CD4-positive, alpha-beta T cell treated with Interleukin-15 for 4 hours (primary cell): ENCODE results near the gene CXCL10.
"Not testable (repeated sequence)": the region's sequence is repeated elsewhere in the genome, so short reads cannot be mapped to it uniquely, and the experiment has no call there.

Experiments
- DNase-seq: peaks from one replicate; pipeline ENCODE4 v3.0.0-alpha.2; 2020; ENCODE audit warnings: low spot score

Gene CXCL10

DNA sequence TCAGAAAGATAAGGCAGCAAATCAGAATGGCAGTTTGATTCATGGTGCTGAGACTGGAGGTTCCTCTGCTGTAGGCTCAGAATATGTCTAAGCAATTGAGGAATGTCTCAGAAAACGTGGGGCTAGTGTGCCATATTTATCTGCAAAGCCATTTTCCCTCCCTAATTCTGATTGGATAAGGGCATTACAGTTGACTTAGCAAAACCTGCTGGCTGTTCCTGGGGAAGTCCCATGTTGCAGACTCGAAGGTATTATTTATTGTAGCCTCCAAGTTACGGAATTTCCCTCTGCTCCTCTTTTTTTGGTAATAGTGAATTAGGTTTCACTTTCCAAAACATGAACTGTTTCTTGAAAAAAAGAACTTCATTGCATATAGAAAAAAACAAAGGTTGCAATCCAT lies at the start of gene CXCL10:
TSS of gene CXCL10 (minus strand) at position 109 of the 400 bp plus-strand sequence. CDS start at position 43, 66 bp downstream.
- DNase-seq, result peak; percentile 12

DNA sequence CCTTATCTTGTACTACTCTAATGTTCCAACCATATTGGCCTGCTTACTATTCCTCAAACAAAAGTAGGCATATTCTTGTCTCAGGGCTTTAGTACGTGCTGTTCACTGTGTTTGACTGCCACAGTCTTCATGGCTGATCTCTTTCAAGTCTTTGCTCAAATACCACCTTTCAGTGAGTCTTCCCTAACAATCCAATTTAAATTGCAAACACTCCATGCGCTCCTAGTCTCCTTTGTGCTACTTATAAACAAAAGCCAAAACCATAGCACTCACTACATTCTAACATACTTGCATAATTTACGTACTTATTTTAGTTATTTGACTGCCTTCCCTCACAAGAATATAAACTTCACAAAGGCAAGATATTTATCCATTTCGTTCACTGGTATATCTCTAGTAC lies 49.5 kb upstream of the CXCL10 start:
- DNase-seq, result no peak

DNA sequence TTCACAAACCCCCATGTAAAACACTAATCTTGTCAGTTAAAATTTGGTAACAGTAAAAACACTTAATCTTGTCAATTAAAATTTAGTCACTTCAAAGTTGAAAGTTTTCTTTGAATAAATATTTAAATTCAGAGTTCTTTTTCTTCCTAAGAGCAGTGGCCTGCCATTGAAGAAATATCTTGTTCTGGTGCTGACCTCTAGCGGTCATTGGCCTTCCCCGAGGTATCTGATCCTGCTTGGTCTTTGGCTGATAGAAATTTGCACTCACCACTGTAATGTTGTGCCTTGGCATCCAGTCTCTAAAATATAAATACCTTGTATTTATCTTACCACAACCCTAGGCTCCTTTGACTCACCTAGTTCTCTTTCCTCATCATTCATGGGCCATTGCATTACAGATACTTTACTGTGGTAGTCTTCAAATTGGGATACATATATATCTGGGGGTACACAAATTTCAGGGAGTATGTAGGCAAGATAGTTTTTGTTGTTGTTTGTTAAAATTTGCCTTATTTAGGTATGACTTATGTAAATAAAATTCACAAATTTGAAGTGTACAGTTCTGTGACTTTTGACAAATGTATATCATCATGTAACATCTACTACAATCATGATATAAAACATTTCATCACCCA lies 44.5 kb upstream of the CXCL10 start:
- peak; percentile 72 for DNase-seq

DNA sequence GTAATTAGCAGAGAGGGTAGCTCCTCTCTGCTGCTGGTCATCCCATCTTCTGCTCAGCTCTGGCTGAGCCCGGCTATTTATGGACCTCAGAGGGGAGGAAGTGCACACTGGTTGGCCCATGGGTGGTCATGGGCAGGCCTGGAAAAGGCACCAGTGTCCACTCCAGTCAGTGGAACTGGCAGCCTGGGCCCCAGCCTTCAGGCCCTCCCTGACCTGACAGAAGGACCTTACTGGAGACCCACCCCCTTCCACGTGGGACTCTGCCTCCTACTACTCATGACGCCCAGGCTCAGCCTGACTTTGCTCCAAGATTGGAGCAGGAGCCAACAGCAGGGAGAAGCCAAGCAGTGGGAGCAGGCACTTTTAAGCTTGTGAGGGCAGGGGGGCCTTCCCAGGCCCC lies 43.2 kb upstream of the CXCL10 start:
- DNase-seq, result no peak

DNA sequence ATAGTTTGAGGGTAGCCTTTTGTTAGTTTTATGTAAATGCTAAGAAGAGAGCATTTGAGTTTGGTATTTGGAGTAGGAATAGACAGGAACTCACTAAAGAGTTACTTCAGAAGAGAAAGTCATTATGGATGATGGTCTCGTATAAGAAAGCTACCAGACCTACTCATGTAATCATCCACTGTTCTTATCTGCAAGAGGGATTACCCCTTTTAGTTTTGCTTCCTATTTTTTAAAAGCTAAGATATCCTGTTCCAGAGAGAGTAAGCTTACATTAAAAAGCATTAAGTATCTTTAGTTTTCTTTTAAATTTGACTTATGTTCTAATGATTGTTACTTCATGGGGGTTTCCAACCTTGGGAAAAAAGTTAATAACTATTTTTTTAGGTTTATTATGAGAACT lies 38.7 kb upstream of the CXCL10 start:
- DNase-seq, result no peak

DNA sequence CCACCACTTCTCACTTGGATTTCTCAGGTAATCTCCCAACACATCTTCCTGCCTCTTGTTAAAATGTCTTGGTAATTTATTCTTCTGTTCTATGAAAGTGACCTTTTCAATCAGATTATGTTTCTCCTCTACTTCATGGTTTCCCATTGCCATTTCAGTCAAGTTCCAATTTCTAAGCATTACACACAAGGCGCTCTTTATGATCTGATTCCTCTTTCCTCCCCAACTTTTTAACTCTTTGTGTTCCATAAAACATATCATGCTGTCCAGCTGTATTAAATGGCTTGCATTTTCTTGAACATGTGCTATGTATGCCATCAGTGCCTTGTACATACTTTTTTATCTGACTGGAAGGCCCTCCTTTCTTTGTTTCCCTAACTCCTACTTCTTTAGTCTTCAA lies 38.1 kb upstream of the CXCL10 start:
- DNase-seq, result no peak

DNA sequence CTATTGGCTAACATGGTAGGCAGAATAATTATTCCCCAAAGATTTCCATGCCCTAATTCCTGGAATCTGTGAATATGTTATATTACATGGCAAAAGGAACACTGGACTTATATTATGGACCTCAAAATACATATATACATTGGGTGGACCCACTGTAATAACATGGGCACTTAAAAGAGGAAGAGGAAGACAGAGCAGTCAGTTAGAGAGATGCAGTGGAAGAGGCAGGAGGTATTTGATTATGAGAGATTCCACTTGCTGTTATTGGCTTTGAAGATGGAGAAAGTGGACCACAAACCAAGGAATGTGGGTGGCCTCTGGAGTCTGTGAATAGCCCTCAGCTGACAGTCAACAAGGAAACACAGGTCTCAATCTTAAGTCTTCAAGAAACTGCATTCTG lies 37.2 kb upstream of the CXCL10 start:
- no peak for DNase-seq

DNA sequence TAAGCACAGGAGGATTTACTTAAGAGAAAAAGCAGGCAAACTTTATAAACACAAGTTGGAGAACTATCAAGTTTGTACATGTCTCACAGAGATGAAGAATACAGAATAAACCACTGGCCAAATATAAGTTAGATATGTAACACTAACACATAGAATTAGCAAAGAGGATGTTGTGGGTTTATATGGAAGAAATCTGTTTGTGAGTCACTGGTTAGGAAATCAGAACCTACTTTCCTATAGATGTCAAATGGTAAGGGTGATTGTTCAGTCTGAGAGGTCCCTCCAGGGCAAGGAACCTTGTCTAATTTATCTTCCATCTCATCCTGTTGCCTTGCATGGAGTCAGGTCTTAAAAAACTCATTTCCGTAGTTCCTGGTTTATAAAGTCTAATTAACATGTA lies 36.5 kb upstream of the CXCL10 start:
- no peak for DNase-seq

DNA sequence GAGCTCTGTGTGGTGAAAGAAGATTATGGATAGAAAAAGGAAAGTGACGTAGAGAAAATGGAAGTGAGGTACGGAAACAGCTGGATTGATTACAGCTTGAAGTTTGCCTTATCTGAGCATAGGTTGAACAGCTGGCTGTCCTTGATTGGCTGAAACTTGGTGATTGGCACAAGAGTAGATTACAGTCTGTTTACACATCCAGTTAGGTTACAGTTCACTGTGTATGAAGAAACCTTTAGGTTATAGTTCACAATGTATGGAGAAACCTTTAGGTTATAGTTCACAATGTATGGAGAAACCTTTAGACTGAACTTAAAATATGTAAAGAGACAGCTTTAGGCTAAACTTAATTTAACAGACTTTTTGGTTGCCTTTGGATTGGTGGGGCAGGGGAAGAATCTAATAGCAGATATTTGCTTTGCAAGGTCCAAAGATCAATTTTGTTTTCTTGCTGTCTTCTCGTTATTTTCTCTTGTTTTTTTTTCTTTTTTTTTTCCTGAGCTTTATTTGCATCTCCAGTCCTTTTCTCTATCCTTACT lies 35.7 kb upstream of the CXCL10 start:
- no peak for DNase-seq

DNA sequence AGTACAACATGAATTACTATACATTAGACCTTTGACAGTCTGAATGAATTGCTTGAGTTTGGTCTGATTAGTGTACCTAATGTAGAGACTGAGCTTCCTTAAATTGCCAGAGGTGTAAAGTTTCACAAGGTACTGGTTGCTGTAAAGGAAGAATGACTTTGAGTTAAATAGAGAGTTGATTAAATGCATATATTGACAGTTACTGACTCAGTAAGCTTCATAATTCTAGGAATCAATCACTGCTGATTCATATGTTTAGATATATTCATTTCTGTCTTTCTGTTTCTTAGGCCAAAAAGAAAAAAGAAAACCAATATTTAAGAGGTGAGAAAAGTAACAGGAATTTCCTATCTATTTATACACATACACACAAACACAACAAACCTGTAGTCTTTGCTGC lies 35.0 kb upstream of the CXCL10 start:
- no peak for DNase-seq

DNA sequence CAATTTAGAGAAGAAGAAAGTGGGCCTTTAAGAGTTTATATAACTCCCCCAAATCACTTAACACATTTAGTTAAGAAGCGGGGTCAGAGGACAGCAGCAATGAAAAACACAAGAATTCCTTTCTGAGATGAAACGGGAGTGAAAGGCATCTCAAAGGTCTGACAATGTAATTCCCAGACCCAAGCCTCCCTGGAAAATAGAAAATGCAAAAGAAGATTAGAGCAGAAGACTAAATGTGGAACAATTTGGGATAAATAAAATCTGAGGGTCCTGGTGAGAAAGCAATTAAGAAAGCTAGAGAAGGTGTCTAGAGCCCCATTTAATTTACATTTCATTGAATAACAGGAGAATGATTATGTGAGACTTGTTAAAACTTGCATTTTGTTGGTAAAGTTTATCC lies 32.1 kb upstream of the CXCL10 start:
- no peak for DNase-seq

DNA sequence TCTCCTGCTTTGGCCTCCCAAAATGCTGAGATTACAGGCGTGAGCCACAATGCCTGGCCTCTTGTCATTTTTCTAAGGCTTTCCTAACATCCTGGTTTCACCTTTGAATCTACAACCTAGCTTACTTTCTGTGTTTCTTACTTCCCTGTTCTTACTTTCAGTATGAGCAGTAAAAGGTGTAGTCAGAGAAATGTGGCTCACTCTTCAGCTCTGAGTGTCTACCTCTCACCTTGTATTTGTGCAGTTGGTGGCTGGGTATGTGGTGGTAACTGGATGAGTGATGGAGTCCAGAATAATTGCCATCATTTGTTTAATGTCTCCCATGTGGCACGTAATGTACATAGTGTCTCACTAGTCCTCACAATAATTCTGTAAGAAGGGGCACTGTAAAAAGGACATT lies 31.7 kb upstream of the CXCL10 start:
- no peak for DNase-seq

DNA sequence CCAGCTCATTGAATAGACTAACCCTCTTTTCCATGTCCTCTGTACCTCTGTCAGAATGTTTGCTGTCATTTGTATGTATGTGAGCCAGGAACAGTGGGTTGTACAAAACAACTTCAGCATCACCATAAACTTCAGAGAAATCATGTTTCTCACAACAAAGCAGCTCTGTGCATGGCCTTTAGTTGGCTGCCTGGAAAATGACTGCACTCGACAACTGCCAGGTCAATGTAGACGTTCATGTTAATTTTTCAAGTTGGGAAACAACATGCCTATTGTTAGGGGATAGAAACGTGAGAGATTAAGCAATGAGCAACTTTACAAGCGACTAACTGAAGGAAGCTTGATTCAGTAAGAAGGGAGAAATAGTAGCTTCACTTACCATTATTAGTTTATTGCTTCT lies 30.4 kb upstream of the CXCL10 start:
- no peak for DNase-seq

DNA sequence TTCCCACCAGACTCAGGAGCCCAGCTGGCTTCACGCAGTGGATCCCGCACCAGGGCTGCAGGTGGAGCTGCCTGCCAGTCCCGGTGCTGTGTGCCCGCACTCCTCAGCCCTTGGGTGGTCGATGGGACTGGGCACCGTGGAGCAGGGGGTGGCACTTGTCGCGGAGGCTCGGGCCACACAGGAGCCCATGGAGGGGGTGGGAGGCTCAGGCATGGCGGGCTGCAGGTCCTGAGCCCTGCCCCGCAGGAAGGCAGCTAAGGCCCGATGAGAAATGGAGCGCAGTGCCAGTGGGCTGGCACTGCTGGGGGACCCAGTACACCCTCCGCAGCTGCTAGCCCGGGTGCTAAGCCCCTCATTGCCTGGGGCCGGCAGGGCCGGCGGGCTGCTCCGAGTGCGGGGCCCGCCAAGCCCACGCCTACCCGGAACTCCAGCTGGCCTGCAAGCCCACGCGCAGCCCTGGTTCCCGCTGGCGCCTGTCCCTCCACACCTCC lies 27.3 kb upstream of the CXCL10 start:
- DNase-seq, result not testable (repeated sequence)

DNA sequence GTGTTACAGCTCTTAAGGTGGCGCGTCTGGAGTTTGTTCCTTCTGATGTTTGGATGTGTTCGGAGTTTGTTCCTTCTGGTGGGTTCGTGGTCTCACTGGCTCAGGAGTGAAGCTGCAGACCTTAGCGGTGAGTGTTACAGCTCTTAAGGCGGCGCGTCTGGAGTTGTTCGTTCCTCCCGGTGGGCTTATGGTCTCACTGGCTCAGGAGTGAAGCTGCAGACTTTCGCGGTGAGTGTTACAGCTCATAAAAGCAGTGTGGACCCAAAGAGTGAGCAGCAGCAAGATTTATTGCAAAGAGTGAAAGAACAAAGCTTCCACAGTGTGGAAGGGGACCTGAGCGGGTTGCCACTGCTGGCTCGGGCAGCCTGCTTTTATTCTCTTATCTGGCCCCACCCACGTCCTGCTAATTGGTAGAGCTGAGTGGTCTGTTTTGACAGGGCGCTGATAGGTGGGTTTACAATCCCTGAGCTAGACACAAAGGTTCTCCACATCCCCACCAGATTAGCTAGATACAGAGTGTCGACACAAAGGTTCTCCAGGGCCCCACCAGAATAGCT lies 26.6 kb upstream of the CXCL10 start:
- DNase-seq, result not testable (repeated sequence)

DNA sequence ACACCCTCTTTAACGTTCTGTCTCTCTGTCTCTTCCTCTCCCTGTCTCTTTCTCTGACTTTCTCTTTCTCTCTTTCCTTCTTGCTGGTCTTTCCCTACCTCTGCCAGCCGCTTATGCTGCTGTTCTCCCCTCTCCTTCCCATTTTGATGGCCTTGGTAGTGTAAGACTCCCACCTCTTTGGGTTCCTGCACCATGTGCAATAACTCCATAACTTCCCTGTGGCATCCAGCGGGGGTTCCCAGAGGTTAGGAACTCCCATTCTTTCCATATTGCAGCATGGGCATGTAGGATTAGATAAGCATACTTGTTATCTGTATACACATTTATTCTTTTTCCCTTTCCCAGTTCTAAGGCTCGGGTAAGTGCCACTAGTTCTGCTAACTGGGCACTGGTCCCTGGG lies 21.4 kb upstream of the CXCL10 start:
- not testable (repeated sequence) for DNase-seq

DNA sequence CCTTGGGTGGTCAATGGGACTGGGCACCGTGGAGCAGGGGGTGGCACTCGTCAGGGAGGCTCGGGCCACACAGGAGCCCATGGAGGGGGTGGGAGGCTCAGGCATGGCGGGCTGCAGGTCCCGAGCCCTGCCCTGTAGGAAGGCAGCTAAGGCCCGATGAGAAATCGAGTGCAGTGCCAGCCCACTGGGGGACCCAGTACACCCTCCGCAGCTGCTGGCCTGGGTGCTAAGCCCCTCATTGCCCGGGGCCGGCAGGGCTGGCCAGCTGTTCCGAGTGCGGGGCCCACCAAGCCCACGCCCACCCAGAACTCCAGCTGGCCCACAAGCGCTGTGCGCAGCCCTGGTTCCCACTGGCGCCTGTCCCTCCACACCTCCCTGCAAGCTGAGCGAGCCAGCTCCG lies 20.0 kb upstream of the CXCL10 start:
- DNase-seq, result not testable (repeated sequence)

DNA sequence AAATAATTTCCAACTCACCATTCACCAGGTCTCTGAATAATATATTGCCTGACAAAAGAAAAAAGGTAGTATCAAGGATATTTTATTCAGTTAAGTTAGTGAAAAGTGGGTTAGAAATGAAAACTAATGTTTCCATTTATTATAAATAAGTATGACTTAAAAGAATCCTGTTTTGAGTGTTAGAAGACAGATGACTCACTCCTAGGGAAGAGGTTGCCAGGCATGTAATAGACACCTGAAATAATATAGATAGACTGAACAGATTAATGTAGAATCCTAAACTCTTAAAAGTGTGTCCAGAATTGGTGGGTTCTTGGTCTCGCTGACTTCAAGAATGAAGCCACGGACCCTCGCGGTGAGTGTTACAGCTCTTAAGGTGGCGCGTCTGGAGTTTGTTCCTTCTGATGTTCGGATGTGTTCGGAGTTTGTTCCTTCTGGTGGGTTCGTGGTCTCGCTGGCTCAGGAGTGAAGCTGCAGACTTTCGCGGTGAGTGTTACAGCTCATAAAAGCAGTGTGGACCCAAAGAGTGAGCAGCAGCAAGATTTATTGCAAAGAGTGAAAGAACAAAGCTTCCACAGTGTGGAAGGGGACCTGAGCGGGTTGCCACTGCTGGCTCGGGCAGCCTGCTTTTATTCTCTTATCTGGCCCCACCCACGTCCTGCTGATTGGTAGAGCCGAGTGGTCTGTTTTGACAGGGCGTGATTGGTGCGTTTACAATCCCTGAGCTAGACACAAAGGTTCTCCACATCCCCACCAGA lies 19.1 kb upstream of the CXCL10 start:
- not testable (repeated sequence) for DNase-seq

DNA sequence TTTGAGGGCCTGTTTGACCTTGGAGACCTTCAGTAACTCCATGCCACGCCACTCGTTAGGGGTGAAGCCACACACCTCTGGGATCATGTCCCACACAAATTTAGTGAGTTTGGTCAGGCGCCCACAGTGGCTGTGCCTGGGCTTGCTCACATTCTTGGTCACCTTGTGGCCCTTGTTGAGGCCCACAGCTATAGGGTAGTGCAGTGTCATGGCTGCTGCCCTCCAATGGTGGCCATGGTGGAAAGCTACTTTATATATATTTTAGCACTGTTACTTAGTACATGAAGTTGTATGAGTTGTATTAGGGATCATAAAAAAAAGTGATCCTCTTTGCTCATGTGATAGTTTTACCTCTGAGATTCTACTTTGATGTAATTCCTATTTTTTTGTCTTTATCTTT lies 13.6 kb upstream of the CXCL10 start:
- DNase-seq, result no peak

DNA sequence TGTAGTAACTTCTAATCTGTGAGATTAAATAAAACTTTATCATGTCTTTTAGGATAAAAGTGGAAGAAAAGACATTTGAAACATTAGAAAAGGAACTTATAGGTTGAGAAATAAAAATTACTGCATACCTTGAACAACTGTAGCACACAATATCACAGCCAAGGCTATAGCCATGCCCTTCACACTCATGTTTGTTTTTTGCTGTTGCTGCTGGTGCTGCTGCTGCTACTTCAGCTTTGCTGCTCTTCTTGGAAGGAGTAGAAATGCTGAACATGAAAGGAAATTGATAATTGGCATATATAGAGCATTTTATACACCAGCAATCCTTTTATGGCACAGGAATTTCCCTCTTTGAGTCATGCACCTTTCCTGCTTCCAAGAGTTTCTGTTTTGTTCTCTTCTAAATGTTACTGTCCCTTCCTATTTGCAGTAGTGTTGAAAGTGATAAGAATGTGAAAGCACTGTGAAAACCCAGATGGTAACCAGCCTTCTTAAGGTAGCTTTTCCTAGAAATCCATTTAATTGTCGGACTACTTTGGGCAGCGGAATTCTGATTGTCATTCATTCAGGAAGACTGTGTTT lies 12.6 kb upstream of the CXCL10 start, which contains the start of gene CXCL11:
TSS of gene CXCL11 (minus strand) at position 272 of the 582 bp plus-strand sequence. CDS start at position 189, 83 bp downstream.
- DNase-seq, result no peak

DNA sequence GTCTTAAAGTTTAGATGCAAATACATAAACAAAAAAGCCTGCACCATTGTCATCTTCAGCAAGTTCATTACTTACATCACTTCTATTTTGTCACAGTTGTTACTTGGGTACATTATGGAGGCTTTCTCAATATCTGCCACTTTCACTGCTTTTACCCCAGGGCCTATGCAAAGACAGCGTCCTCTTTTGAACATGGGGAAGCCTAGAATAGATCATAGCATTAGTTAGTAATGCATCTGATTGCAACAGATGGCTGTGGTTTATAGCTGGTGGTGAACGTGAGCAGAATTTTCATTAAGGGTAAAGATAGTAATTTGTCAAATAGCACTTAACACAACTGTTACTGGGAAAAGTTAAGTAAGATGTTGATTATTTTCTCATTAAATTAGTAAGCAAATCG lies 11.8 kb upstream of the CXCL10 start:
- no peak for DNase-seq

DNA sequence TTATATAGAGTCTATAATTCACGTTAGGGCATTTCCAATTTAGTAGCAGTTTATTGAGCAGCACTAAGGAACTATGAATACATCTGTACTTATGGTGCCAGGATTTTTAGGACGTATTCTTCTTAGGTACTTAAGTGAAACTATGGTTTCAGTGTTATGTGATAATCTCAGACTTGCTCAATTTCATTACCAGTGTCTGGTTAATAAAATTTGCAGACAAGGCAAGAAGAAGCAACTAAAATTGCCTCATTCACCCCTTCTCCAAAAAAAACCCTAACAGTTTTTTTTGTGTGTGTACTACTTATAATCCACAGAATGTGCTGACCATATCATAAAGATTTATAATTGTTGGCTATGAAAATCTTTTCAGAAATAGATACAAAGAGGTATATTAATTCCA lies 6.0 kb upstream of the CXCL10 start:
- no peak for DNase-seq

DNA sequence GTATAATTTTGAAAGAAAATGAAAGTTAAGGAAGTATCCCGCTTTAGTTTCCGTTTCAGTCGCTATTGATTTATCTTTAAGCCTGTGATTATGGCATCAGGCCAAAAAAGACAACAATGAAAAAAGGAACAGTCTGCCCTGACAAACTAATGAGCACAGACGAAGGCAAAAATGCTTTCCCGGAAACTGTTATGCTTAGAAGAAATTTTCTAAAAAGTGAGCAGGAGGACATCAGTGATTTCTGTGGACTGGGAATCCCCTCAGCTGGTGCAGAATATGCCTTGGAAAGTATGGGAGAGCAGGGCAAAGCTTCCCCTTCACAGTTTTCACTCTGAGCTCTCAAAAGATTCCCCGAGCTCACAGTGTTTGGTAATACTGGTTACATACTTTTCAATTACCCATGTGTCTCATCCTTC lies 5.1 kb upstream of the CXCL10 start:
- peak; percentile 28 for DNase-seq
